Measurements from ENCODE around the gene PLEKHA5.

Gene PLEKHA5

GRCh38 chr12:19082365-19082911 is 47.1 kb upstream of the PLEKHA5 start:
- no peak overlapping the region for H3K4me2 ChIP-seq (ENCODE audit: low read length)
- no peaks in the 10 kb centered on the region for H3K27me3 ChIP-seq (ENCODE audit: insufficient read depth, low read length)
- TF ChIP-seq EZH2 (IDR thresholded peaks at IDR 0.05; ENCODE audit: borderline replicate concordance, low read length) (no peak), CTCF (IDR thresholded peaks at IDR 0.05; ENCODE audit: low read length) (no peak)
- no peak overlapping the region for H2AFZ ChIP-seq (ENCODE audit: low read length)
- no peaks in the 10 kb centered on the region for H3K9me2 ChIP-seq (ENCODE audit: low read depth, low read length)
- no peaks in the 10 kb centered on the region for H3K79me2 ChIP-seq (ENCODE audit: insufficient read depth, low read length)
- H3K27ac ChIP-seq (ENCODE audit: low read depth, low read length, poor library complexity, severe bottlenecking), result no peak overlapping the region
- H4K20me1 ChIP-seq (ENCODE audit: insufficient read depth, low read length), result no peaks in the 10 kb centered on the region
- H3K9ac ChIP-seq (ENCODE audit: low read length), result no peak overlapping the region
- H3K36me3 ChIP-seq (ENCODE audit: insufficient read depth, low read length), result no peaks in the 10 kb centered on the region
- no peaks in the 10 kb centered on the region for H3K9me3 ChIP-seq (ENCODE audit: low read length)
- H3K4me3 ChIP-seq (ENCODE audit: low read depth, low read length, poor library complexity, severe bottlenecking), result no peak overlapping the region
- no peaks in the 10 kb centered on the region for H3K4me1 ChIP-seq (ENCODE audit: insufficient read depth, low read length, severe bottlenecking)
- H3F3A ChIP-seq (ENCODE audit: insufficient read depth, low read length), result no peaks in the 10 kb centered on the region

- no peaks in the 10 kb centered on the region for H3K4me1 ChIP-seq (ENCODE audit: insufficient read depth, low read length, severe bottlenecking)
- no peaks in the 10 kb centered on the region for H3F3A ChIP-seq (ENCODE audit: insufficient read depth, low read length)
- no peaks in the 10 kb centered on the region for H3K79me2 ChIP-seq (ENCODE audit: insufficient read depth, low read length)
- H4K20me1 ChIP-seq (ENCODE audit: insufficient read depth, low read length), result no peaks in the 10 kb centered on the region
- no peak for TF ChIP-seq EZH2 (IDR thresholded peaks at IDR 0.05; ENCODE audit: borderline replicate concordance, low read length)
- no peak for TF ChIP-seq CTCF (IDR thresholded peaks at IDR 0.05; ENCODE audit: low read length)
- H3K36me3 ChIP-seq (ENCODE audit: insufficient read depth, low read length), result no peaks in the 10 kb centered on the region
- H3K27me3 ChIP-seq (ENCODE audit: insufficient read depth, low read length), result no peaks in the 10 kb centered on the region
- H3K27ac ChIP-seq (ENCODE audit: low read depth, low read length, poor library complexity, severe bottlenecking), result no peak overlapping the region
- no peak overlapping the region for H2AFZ ChIP-seq (ENCODE audit: low read length)
- H3K4me3 ChIP-seq (ENCODE audit: low read depth, low read length, poor library complexity, severe bottlenecking), result no peak overlapping the region
- no peaks in the 10 kb centered on the region for H3K9me3 ChIP-seq (ENCODE audit: low read length)
- H3K9me2 ChIP-seq (ENCODE audit: low read depth, low read length), result no peaks in the 10 kb centered on the region
- no peak overlapping the region for H3K9ac ChIP-seq (ENCODE audit: low read length)
- H3K4me2 ChIP-seq (ENCODE audit: low read length), result no peak overlapping the region
Measured at GRCh38 chr12:19084547-19084946, 45.0 kb upstream of the PLEKHA5 start.

DNA sequence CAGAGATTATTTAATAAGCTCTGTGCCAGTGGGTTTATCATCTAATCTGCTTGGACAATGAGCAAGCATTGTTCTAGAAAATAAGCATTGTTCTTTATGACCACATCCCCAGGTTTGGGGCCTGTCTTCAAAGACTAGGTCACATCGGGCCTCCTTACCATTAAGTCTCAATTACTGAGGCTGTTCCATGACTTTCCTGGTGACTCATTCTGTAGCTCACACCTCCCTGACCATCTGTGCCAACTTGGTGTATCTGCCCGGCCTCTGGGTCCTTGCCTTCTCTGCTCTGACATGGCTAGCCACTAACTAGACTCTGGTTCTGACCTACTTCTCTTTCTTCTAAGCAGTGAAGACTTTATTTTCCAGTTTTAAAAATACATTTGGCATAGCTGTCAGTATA is 44.4 kb upstream of the PLEKHA5 start:
- H2AFZ ChIP-seq (ENCODE audit: low read length), result no peak overlapping the region
- H3K9me3 ChIP-seq (ENCODE audit: low read length), result no peaks in the 10 kb centered on the region

More for the DNA sequence above, 44.4 kb upstream of the PLEKHA5 start:
- no peaks in the 10 kb centered on the region for H4K20me1 ChIP-seq (ENCODE audit: insufficient read depth, low read length)
- no peak overlapping the region for H3K4me2 ChIP-seq (ENCODE audit: low read length)
- no peaks in the 10 kb centered on the region for H3K36me3 ChIP-seq (ENCODE audit: insufficient read depth, low read length)
- no peaks in the 10 kb centered on the region for H3K4me1 ChIP-seq (ENCODE audit: insufficient read depth, low read length, severe bottlenecking)
- H3K79me2 ChIP-seq (ENCODE audit: insufficient read depth, low read length), result no peaks in the 10 kb centered on the region
- no peak for TF ChIP-seq CTCF (IDR thresholded peaks at IDR 0.05; ENCODE audit: low read length)
- TF ChIP-seq EZH2 (IDR thresholded peaks at IDR 0.05; ENCODE audit: borderline replicate concordance, low read length), result no peak
- no peaks in the 10 kb centered on the region for H3K27me3 ChIP-seq (ENCODE audit: insufficient read depth, low read length)
- H3K9ac ChIP-seq (ENCODE audit: low read length), result no peak overlapping the region
- H3F3A ChIP-seq (ENCODE audit: insufficient read depth, low read length), result no peaks in the 10 kb centered on the region
- H3K9me2 ChIP-seq (ENCODE audit: low read depth, low read length), result no peaks in the 10 kb centered on the region
- H3K27ac ChIP-seq (ENCODE audit: low read depth, low read length, poor library complexity, severe bottlenecking), result no peak overlapping the region
- H3K4me3 ChIP-seq (ENCODE audit: low read depth, low read length, poor library complexity, severe bottlenecking), result no peak overlapping the region

All from OCI-LY1 (cell line).